HG03354 (cell line): Measurements from ENCODE around the gene MEGF9.

Experiments
- ATAC-seq: cut with Tn5 transposase; IDR thresholded peaks from one replicate; pipeline ENCODE4 v1.9.1; 2021; ENCODE audit warnings: mild to moderate bottlenecking; ENCODE audit not compliant: unreplicated experiment, poor library complexity, severe bottlenecking

Gene MEGF9

DNA sequence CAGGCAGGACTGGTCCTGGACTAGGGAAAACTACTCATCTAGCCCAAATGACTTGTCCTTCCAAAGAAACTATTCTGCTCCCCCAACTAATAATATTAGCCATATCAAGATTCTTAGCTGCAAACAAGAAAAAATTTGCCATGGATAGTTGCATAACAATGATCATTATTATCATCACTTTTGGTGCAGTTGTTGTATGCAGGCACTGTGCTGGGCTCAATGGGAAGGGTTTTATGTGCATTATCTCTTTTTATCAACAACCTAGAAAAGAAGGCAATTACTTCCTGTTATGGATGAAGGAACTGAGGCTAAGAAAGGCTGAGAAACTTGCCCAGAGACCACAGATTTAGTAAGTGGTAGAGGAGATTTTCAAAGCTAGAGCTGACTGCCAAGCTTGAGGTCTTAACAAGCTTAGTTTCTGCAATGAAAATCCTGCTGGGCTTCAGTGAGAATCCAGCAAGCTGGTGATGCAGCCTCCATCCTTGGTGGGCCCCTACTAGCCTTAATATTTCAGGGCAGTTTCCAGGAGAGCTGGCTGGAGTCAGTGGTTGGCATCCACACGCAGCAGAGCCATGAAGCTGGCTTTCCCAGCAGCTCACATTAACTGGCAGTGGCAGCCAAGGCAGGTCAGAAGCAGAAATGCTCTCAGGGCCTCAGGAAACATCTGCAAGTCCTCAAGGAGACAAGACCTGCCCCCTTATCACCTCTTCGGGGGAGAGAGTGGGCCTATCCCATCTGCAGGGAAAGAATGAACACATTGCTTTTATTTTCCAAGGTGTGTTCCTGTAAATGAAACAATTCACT, 20.5 kb upstream of the MEGF9 start:
- no peak for ATAC-seq

DNA sequence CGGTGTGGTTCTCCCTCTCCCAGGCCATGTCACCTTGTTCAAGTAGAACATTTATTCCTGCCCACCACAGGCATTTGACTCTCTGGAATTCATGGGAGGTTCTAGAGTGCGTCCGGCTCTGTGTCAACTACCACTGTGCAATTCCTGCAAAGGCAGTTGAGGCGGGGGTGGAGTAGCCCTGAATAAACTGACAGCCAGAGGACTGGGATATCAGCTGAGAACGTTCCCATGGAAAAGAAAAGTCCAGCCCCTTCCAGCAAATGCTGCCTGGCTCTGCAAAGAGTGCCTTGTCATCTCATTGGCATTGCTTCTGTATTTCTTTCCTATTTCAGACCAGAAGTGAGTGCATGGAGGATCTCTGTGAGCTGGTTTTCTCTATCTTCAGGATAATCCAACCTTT, 18.9 kb upstream of the MEGF9 start:
- no peak for ATAC-seq

DNA sequence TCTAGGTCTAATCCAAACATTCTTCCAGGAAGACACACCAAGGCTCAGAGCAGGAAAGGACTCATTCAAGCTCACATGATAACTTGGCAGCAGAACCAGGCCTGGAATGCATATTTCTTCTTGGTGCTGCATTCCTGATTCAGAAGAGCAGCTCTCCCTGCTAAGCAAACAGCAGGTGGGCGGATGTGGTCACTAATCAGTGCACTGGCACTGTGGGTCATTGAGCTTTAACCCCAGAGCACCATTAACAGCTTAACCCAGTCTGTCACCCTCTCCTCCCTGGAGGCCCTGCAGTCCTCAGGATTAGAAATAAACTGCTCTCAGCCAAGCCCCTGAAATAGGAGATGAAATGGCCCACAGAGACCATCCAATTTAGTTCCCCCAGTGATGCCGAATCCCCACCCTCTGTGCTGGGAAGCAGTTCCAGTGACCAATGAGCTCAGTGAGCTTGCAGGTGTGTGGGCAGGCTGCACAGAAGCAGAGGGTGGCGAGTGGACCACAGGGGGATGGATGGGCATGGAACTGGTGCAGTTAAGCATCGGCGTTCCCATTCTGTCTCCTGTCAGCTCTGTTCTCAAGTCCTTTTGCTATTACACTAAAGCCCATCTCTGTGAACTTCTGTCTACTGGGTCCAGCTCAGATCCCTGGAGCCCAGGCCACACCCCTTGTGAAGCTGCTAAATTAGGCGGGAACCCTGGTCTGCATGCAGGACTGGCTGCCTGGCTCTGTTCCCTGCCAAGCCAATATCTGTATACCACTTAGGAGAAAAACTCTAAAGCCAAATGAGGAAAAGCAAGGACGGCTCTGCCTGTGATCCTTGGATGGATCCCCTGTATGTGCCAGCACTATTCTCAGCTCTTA, 16.6 kb upstream of the MEGF9 start:
- ATAC-seq: no peak

DNA sequence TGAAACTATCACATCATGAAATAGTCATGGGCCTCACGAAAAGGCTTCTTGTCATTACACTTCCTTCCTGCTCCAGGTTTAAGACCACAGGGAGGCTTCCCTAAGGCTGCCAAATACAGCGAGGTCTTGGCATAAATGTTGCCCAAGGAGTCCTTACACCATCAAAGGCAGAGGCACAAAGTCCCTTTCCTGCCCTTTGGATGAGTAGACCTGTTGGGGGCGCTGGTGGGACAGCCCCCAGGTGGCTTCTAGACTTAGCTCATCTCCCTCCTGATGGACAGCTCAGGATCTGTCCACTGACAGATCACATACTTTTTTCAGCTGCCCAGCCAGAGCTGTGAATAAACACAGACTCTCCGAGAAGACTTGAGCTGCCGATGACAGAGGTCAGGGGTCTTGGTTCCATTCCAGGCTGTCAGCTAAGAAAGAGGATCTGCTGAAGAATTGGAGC, 15.5 kb upstream of the MEGF9 start:
- no peak for ATAC-seq

DNA sequence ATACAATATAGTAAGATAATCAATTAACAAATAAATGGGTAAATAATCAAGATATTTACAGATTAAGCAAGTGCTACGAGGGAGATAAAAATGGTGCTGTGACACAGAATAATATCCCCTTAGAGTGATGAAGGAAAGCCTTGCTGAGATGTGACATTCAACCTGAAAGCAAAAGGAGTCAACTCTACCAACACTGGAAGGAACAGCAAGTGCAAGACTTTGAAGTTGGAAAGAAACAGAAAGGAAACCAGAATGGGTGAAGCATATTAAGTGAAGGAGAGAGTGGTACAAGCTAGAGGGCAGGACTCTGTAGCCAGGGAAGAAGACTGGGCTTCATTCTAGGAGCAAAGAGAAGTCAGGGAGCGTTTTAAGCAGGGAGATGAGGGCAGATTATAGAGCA, 12.2 kb upstream of the MEGF9 start:
- no peak for ATAC-seq

DNA sequence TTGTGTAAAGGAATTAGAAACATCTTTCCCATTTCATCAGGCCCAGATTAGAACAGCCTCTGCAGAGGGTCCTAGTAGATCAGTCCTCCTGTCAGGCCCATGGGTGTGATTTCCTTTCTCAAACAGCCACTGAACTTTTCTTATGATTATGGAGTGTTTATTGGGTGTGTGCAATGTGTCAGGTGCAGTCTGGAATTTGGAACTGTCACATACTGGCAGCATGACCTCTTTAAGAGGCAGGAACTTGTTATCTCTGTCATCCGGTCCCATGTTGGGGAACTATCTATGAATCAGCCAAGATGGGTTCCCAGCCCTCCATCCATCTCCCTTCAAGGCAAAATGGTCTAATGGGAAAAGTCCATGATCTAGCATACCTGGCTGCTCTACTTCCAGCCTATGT, 11.6 kb upstream of the MEGF9 start:
- no peak for ATAC-seq

DNA sequence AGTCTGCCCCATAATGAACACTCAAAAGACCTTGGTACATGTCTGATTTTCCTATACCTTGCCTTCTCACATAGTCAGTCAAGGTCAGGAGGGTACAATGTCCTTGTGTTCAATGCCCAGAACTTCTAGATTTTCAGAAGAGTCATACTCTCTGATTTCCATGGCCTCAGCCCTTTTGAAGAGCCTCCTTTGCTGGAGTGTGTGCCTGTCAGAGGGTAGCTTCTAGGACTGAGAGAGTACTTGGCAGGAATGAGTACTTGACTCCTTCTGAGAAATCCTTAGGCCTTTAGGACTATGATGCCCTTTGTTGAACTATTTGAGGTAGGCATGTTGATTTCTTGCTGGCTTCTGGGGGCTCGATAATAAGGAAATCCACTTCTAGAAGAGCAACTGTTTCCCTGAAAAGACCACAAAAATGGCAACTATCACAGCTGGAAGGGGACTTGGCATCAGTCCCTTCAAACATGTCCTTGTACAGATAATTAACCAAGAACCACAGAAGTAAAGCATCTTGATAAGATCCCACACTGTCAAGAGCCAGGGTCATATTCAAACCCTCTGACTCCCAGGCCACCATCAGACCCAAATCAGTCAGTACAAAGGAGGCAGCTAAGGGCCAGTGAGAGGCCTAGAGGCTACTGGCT, 10.6 kb upstream of the MEGF9 start:
- no peak for ATAC-seq

DNA sequence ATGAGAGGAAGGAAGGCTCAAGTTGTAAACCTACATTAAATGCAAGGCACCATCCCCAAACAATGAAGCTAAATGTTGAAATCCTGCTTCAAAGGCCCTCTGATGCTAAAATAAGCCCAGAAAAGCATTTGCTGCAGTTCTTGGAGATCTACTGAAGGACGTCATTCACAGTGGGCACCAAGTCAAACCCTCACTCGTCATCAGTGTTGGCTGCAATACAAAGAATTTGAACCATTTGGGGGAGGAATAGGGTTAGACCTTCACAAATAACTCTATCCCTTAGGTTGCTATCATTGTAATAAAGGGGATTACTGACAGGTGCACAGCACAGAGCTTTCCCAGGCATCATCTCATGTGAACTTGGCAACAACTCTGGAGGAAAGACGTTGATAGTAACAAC, 9.3 kb upstream of the MEGF9 start:
- no peak for ATAC-seq

DNA sequence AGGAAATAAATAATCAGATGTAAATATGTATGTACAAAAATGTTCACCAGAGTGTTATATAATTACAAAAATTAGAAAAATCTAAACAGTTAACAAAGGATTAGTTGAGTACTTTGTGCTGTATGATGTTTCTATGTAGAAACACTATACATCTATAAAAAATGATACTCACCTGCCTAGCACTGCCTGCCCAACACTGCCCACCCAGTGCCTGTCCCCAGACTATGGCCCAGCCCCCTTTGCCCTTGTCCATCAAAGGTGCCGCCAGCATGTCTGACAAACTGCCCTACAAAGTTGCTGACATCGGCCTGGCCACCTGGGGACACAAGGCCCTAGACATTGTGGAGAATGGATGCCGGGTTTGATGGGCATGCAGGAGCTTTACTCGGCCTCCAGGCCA, 6.1 kb upstream of the MEGF9 start:
- no peak for ATAC-seq

DNA sequence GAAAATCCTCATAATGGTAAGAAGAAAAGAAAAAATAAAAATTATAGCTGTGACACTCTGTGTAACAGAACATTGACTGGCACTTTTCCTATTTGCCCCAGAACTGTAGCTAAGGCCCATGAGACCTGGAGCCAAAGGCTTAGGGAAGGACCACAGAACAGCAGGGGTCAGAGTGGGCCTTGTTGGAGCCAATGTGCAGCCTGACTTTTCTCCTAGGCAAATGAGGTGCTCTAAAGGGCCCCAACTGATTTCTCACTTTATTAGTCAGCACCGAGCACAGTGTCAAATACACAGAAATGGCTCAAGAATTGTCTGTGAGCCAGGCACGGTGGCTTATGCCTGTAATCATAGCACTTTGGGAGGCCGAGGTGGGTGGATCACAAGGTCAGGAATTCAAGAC, 4.0 kb upstream of the MEGF9 start:
- ATAC-seq: no peak

DNA sequence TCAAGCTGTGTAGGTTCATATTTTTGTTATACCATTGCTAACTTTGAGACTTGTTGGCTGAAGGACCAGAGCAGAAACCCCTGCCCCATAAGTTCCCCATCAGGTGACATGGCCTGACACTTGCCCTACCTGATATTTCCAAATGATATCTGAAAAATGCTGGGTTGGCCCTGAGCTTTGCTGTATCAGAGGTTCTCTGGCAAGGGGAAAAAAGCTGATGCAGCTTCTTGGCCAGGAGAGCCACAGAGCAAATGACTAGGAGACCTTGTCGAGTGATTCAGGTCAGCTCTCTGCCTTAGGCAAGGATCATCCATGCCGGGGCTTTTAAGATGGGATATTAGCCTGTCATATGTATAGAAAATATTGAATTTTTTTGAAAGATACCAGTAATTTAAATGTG, 2.9 kb upstream of the MEGF9 start:
- ATAC-seq: no peak

DNA sequence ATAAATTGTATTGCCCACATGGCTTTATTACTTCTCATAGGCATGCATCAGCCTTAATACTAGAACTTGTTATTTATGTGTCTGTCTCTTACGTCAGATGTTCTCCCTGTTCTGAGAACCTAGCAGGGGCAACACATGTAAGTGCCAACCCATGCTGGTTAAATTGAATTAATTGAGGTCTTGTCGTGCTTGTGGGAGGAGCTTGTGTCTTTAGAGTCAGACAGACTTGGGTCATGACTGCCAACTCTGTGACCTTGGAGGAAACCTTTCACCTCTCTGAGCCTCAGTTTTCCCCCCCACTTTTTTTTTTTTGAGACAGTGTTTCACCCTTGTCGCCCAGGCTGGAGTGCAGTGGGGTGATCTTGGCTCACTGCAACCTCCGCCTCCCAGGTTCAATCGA, 2.2 kb upstream of the MEGF9 start:
- no peak for ATAC-seq

DNA sequence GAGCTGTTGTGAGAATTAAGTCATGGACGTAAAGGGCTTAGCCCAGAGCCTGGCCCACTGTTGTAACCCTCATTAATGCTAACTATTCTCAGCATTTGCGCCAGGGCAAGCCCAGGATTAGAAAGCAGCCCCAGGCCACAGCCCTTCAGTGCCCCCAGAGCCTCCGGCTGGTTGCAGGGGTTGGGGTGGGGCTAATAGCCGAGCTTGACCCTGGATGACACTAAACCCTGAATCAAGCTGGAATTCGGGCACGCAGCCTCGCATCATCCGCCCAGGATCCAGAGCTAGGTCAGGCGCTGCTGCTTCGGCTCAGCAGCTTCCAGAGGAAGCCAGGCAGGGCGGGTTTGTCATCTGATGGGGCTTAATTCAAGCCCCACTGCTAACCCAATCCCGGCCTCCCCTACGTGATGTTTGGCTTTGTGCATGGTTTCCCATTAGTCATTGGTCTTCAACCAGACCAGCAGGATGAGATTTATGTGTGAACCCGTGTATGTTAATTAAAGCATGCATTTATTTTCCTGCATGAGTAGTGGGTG, 1.2 kb upstream of the MEGF9 start:
- ATAC-seq: no peak

DNA sequence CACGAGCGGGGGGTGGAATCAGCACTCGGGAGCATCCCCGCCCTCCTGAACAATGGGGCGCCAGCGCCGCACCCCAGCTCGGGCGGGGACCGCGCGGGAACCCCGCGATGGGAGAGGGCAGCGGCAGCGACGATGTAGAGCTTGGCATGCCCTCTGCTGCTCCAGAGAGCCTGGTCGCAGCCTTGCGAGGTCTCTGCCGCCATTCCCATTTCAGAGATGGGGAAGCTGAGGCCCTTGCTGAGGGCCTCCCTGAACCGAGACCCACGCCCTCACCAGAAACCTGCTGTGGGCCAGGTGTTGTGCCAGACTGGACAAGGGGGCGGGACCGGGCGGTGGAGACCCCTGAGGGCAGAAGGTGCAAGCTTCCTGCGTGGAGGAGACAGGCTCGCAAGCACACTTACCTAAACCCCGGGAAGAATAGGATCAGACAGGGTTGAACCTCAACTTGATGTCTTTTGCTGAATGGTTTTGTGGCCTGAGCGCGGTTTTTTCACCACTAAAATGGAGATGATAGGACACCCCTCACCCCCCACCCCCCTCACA, 647 bp upstream of the MEGF9 start:
- ATAC-seq: no peak

DNA sequence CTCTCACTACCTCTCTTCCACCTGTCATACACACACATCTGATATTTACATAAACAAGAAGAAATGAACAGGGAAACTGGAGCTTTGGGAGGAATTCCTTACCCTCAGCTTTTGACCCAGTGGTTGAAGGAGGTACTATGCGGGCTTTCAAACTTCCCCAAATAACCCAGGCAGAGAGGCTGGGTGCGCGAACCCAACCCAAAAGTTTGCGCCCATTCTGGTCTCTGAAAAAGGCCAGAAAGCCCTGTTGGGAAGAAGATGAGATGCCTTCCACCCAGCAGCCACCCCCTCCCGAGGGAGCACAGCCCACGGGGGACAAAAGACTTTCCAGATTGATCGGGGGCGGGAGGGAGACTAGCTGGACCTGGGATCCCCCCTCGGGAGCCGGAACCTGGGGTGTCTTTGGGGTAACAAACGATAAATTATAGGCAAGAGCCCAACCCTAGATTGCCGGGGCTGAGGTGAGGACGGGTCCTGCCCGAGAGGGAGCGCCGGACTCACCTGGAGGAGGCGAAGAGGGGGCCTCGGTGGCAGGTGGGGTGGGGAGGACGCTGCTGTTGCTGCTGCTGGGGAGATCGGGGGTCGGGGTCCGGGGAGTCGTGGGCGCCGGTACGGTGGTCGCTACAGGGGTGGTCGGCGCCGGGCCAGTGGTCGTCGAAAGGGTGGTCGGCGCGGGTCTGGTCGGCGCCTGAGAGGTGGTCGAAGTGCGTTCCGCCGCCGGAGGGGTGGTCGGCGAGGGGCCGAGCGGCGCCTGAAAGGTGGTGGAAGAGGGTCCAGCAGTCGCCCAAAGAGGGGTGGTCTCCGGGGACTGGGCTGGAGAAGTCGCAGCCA, 798 bp downstream of the MEGF9 start:
- no peak for ATAC-seq

DNA sequence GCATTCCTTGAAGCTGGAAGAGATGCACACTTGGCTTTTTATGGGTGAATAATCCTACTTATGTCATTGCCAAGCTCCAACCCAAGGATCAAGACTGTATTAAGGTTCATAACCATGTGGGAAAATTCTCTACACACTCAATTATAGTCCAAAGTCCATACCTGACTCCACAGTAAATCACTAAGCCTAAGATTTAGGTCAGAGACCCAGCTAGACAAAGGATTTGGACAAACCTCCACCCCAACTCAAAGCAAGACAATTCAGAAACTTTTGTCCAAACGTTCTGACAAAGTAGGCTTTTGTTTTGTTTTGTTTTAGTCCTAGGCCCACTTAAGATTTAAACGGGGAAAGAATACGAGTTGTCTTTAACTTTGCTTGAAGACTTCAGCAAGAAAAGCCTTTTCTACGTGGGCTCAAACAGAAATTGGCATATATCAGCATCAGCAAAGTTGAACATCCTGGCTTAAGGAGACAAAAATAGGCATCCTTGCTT, 1.7 kb downstream of the MEGF9 start:
- ATAC-seq: no peak

DNA sequence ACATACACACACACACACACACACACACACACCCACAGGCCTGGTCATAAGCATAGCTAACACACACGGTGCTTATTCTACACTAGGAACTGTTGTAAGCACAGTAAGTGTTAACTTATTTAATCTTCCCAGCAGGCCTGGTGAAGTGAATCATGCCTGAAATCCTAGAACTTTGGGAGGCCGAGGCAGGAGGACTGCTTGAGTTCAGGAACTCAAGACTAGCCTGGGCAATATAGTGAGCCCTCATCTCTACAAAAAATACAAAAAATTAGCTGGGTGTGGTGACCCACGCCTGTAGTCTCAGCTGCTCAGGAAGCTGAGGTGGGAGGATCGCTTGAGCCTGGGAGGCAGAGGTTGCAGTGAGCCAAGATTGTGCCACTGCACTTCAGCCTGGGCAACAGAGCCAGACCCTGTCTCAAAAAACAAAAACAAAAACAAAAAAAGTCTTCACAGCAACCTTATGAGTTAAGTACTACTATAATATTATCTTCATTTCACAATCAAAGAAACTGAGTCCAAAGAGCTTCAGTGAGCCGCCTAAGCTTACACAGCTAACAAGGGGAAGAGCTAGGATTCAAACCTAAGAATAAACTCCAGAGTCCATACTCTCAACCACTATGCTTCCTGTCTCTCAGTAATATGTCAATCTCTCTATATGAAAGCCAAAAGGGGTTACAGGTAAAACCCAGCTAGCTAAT, 2.3 kb downstream of the MEGF9 start:
- no peak for ATAC-seq

DNA sequence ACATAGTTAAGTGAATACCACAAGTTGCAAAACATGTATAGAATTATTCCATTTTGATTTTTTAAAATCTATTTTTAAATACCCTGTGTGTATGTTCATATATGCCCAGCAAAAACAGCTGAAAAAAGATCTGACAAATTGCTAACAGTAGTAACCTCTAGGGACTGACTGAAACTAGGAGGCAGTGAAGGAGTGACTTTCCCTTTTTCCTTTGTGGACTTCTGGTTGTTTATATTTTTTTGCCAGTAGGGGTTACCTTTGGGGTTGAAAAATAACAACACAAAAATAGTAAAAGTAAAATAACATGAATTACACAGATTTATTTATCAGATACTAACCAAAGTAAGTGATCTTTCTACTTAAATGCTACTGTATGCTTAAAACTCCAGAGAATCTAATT, 2.9 kb downstream of the MEGF9 start:
- ATAC-seq: no peak
